GM19468 (cell line): Measurements from ENCODE around the gene FGF7.
"Not testable (repeated sequence)": the region's sequence is repeated elsewhere in the genome, so short reads cannot be mapped to it uniquely, and the experiment has no call there.

ENCODE experiments used
- ATAC-seq: cut with Tn5 transposase; IDR thresholded peaks from one replicate; pipeline ENCODE4 v1.9.1; 2021; ENCODE audit warnings: mild to moderate bottlenecking, moderate library complexity, moderate number of reproducible peaks; ENCODE audit not compliant: unreplicated experiment; ENCODE audit errors: extremely low read depth

Gene FGF7, protein sequence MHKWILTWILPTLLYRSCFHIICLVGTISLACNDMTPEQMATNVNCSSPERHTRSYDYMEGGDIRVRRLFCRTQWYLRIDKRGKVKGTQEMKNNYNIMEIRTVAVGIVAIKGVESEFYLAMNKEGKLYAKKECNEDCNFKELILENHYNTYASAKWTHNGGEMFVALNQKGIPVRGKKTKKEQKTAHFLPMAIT

DNA sequence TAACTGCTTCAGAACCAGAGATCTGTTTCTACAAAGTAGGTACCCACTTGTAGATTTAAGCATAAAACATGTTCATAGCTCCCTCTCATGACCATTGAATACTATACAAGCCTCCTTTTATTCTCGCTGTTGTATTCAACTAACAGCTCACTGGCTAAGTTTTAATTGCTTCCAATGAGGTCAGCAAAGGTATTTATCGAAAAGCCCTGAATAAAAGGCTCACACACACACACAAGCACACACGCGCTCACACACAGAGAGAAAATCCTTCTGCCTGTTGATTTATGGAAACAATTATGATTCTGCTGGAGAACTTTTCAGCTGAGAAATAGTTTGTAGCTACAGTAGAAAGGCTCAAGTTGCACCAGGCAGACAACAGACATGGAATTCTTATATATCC lies at the start of gene FGF7:
Gene FGF7 (plus strand): TSS at position 222 of the 400 bp plus-strand sequence. CDS start 1,056 bp downstream, outside the sequence.
- no peak for ATAC-seq

DNA sequence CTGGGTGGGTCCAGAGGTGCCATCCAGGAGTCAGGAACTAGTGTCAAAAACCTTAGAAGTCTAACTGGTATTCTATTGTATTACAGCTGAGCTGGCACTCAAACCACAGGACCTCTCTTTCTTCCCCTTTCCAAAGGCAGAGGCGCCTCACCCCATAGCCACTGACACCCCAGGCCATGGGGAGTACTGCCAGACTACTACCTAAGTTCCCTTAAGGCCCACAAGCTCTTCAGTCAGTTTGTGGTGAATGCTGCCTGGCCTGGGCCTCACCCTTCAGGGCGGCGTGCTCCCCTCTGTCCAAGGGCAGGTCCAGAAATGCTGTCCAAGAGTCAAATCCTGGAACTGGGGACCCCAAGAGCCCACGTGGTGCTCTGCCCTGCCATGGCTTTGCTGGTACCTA lies 43.0 kb upstream of the FGF7 start:
- no peak for ATAC-seq

DNA sequence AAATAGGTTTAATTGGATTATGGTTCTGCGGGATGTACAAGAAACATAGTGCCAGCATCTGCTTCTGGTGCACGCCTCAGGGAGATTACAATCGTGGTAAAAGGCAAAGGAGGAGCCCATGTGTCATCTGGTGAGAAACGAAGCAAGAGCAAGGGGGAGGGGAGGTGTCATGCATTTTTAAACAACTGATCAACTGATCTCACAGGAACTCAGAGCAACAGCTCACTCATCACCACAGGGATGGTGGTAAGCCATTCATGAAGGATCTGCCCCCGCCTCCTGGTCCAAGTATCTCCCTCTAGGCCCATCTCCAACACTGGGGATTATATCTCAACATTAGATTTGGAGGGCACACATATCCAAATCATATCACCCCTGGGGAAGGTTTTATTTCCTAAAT lies 42.1 kb upstream of the FGF7 start:
- ATAC-seq, result no peak

DNA sequence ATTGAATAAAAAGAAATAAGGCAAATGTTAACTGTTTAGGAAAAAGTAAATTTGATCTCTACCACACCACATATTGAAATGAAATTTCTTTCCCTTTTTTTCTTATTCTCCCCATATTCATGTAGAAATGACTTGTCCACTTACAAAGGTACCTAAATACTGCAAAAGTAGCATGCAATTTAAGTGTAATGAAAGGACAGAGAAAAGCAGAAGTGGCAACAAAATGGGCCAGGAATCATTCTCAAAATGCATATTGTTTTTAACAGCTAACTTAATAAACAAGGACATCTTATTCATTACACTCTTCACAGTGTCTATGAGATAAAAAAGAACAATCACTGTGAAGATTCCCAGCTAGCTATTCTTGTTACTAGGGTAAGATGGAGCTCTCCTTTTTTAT lies 40.6 kb upstream of the FGF7 start:
- no peak for ATAC-seq

DNA sequence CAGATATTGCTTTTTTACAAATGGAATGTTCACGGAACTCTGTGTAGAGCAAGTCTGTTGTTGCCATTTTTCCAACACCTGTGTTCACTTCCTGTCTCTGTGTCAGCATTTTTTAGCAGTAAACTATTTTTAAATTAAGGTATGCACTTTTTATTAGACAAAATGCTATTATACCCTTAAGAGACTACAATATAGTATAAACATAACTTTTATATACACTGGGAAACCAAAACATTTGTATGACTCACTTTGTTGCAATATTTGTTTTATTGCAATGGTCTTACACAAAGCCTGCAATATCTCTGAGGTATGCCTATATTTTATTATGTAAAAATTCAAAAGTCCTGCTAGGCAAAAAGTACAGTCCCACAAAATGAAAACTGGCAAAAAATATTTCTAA lies 39.8 kb upstream of the FGF7 start:
- ATAC-seq, result no peak

DNA sequence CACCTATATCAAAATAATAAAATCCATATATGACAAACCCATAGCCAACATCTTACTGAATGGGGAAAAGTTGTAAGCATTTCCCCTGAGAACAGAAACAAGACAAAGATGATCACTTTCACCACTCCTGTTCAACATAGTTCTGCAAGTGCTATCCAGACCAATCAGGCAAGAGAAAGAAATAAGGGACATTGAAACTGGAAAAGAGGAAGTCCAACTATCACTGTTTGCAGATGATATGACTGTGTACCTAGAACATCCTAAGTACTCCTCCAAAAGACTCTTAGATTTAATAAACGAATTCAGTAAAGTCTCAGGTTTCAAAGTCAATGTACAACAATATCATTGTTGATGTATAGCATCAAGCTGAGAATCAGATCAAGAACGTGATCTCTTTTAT lies 35.6 kb upstream of the FGF7 start:
- no peak for ATAC-seq

DNA sequence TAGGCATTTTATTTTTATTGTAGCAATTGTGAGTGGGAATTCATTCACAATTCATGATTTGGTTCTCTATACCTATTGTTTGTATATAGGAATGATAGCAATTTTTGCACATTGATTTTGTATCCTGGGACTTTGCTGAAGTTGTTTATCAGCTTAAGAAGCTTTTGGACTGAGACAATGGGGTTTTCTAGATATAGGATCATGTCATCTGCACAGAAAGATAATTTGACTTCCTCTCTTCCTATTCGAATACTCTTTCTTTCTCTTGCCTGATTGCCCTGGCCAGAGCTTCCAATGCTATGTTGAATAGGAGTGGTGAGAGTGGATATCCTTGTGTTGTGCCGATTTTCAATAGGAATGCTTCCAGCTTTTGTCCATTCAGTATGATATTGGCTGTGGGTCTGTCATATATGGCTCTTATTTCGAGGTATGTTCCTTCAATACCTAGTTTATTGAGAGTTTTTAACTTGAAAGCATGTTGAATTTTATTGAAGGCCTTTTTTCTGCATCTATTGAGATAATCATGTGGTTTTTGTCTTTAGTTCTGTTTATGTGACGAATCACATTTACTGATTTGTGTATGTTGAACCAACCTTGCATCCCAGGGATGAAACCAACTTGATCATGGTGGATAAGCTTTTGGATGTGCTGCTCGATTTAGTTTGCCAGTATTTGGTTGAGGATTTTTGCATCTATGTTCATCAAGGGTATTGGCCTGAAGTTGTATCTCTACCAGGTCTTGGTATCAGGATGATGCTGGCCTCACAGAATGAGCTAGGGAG lies 20.3 kb upstream of the FGF7 start:
- not testable (repeated sequence) for ATAC-seq

GRCh38 chr15:49406352-49407118 lies 16.5 kb upstream of the FGF7 start:
- no peak for ATAC-seq

DNA sequence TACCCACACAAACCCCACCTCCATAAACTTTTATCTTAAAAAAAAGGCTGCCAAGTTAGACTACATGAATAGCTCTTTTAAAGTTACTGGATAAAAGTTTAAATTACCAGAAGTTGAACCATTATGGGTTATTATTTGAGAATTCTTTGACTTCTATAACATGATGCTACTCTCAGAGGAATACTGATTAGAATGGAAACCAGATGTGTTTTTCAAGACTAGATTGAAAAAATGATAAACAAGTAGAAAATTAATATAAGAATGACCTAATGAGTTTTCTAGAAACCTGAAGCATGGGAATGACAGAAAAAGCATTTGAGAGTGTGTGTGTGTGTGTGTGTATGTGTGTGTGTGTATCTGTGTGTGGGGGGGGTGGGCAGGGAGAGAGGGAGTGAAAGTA lies 12.4 kb upstream of the FGF7 start:
- no peak for ATAC-seq

- no peak for ATAC-seq
Measured at GRCh38 chr15:49412797-49413196, 10.2 kb upstream of the FGF7 start.

DNA sequence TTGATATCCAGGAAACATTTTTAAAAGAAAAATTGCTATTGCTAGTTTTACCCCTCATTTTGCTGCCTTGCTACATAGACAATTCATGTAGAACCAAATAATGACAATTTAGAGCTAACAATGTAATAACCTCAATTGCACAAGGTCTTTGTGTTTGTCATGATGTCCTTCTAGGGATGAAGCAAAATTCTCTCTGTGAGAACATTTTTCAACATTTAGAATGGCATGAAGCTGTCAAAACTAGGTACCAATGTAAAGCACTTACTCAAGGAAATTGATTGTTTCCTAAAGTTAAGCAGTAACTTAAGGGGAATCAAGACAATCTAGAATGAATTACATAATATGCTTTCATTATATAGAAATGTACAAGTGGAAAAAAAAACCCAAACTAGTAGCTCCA lies 7.9 kb upstream of the FGF7 start:
- no peak for ATAC-seq

- no peak for ATAC-seq
Measured at GRCh38 chr15:49415638-49416037, 7.4 kb upstream of the FGF7 start.

GRCh38 chr15:49418811-49419210 lies 4.2 kb upstream of the FGF7 start:
- ATAC-seq, result no peak

- ATAC-seq, result no peak
Measured at GRCh38 chr15:49421991-49422390, 1.1 kb upstream of the FGF7 start.

GRCh38 chr15:49423901-49424550 lies 984 bp downstream of the FGF7 start:
- no peak for ATAC-seq

DNA sequence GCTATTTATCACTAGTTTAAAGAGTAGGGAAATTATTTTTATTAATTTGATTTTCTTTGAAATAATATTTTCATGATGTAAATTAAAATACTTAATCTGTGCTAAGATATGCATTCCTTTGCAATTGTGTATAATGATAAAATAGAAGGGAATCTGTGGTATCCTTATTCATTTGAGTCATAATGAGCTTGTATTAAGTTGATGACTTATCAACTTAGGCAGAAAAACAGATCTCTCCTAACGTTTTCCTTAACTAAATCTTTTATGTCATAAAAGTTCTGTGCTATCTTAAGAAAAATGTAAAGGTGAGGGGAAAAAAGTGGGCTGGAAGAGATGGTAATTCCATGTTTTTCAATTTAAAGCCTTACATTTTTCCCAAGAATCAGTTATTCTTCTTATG lies 1.9 kb downstream of the FGF7 start:
- ATAC-seq, result no peak

GRCh38 chr15:49427372-49427771 lies 4.3 kb downstream of the FGF7 start:
- no peak for ATAC-seq

- ATAC-seq, result no peak
Measured at GRCh38 chr15:49428409-49429095, 5.5 kb downstream of the FGF7 start.

DNA sequence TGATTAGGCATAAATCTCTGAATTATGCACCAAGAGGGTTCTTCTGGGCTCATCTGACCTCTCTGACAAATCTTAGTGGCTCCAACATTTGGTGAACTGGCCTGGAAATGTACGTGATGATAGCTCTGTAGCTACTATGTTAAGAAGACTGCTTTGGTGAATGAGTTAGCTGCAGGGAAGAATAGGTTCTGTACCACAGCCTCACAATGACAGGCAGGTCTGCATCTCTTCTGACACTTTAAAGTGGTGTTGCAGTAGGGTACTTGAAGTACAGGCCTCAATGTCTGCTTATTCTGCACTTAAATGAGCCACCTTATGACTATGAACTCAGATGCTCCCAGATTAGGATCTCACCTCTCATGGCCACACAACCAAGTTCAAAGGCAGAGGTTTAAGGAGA lies 7.0 kb downstream of the FGF7 start:
- ATAC-seq, result no peak

DNA sequence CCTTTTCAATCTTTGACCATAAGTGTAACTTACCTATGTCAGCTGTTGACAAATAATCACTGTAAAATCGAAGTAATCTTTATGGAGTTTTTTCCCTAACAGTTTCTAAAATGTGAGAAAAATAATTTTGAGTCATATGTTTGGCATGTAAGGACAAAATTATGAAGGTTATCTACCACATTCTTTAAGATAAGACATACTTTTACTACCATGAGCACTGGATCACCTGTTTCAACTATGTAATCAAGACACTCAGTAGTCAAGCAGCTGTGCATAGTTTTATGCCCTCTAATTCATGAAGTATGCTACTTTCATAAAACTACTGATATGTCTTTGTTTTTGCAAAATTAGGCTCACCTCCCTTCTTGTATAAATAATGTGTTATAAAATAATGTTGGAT lies 12.1 kb downstream of the FGF7 start:
- no peak for ATAC-seq
